Liver (tissue), 3 donors: ENCODE measurements around the gene GTPBP6.

Source experiments
- ATF3 ChIP-seq: IDR thresholded peaks from 2 replicates; pipeline ENCODE4 v1.6.1; 2016; ENCODE audit warnings: antibody characterized with exemption
- CTCF ChIP-seq: fragments of 150-350 bp; IDR thresholded peaks from 2 replicates; pipeline ENCODE4 v1.5.1; 2017; ENCODE audit warnings: improper control_type of control experiment, low read depth, low read length; ENCODE audit not compliant: missing input control
- HNF4A ChIP-seq, 2 donors: conservative IDR thresholded peaks; 2 replicates each; pipeline ENCODE4 v1.6.1; 2016; ENCODE audit warnings: antibody characterized with exemption in 2 of 2, mild to moderate bottlenecking in 2 of 2
- MAX ChIP-seq: IDR thresholded peaks from 2 replicates; pipeline ENCODE4 v1.6.1; 2016; ENCODE audit warnings: antibody characterized with exemption
- NR2F2 ChIP-seq: IDR thresholded peaks from 2 replicates; pipeline ENCODE4 v1.6.1; 2016; ENCODE audit warnings: antibody characterized with exemption
- RAD21 ChIP-seq, 2 donors: IDR thresholded peaks; 2 replicates each; pipeline ENCODE4 v1.6.1; 2016; ENCODE audit warnings: antibody characterized with exemption in 2 of 2, mild to moderate bottlenecking in 2 of 2
- RXRA ChIP-seq, 2 donors: IDR thresholded peaks; 2 replicates each; pipeline ENCODE4 v1.6.1; 2017 to 2018; ENCODE audit warnings: antibody characterized with exemption in 2 of 2, mild to moderate bottlenecking in 1 of 2
- TAF1 ChIP-seq: conservative IDR thresholded peaks from 2 replicates; pipeline ENCODE4 v1.6.1; 2016; ENCODE audit warnings: antibody characterized with exemption, mild to moderate bottlenecking
- ZBTB33 ChIP-seq: IDR thresholded peaks from 2 replicates; pipeline ENCODE4 v1.6.1; 2016; ENCODE audit warnings: antibody characterized with exemption
- donor health status: healthy.
- donor health status: healthy.

GRCh38 chrX:367349-367748, 48.8 kb upstream of the GTPBP6 start:
- TF ChIP-seq CTCF (no peak), TAF1 (no peak), RAD21 (IDR thresholded peaks at IDR 0.05) (no peak), ATF3 (no peak), ZBTB33 (no peak), RXRA (IDR thresholded peaks at IDR 0.05) (no peak), MAX (no peak), NR2F2 (no peak), HNF4A (conservative IDR thresholded peaks at IDR 0.05) (no peak)
